Measurements from ENCODE around the gene PSMC3. TPM values are rescaled to one million over a fixed set of nuclear protein-coding genes. Genes with fewer than 3 reads are reported as not detected.

The PSMC3 gene
- total RNA-seq = 135 and 147 TPM in 2 replicates

GRCh38 chr11:47426062-47426956 is at the start of gene PSMC3:
Gene PSMC3, minus strand, starts transcription at chr11:47426439. Its CDS starts 160 bp downstream, at chr11:47426279.

DNA sequence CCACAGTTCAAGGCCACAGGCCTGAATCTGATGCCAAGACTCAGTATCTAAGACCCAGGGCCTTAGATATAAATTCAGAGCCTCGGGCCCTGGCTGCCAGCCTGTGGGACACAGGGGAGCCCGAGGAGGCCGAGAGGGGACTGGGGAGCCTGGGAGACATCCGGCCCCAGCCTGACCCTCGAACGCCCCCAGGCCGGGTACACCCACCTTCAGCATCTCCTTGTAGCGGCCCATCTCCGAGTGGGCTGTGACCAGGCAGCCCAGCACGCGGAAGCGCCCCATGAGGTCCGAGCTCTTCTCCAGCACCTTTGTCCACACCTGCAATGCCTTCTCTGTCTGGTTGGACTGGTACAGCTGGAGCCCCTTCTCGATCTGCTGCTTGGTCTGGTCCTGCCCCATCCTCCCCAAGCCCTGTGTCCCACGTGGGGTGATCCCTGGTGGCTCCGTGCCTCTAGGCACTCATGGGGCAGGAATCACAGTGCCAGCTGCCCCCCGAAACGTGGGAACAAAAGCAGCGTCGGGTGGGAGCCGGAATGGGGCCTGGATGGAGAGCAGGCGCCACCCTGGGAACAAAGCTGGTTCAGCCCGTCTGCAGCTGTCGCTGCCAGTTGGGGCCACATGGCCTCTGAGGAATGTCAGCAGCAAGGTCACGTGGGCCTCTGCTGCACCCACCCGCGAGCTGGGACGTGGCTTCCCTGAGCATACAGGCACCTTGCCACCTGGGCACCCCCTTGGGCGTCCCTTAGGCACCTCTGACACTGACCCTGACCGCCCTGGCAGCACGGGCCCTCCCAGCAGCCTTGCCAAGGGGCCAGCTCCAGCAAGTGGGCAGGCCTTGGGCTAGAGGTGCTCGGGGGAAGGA is 22.6 kb upstream of the PSMC3 start, which contains the start of gene RAPSN:
Gene RAPSN (minus strand): TSS at position 571 of the 862 bp plus-strand sequence. CDS start 172 bp downstream, at position 399.

GRCh38 chr11:47407746-47408590 is 18.3 kb downstream of the PSMC3 start, which contains the start of gene SLC39A13:
Gene SLC39A13, plus strand, starts transcription at chr11:47408590. Its CDS starts 1,505 bp downstream, at chr11:47410095.

DNA sequence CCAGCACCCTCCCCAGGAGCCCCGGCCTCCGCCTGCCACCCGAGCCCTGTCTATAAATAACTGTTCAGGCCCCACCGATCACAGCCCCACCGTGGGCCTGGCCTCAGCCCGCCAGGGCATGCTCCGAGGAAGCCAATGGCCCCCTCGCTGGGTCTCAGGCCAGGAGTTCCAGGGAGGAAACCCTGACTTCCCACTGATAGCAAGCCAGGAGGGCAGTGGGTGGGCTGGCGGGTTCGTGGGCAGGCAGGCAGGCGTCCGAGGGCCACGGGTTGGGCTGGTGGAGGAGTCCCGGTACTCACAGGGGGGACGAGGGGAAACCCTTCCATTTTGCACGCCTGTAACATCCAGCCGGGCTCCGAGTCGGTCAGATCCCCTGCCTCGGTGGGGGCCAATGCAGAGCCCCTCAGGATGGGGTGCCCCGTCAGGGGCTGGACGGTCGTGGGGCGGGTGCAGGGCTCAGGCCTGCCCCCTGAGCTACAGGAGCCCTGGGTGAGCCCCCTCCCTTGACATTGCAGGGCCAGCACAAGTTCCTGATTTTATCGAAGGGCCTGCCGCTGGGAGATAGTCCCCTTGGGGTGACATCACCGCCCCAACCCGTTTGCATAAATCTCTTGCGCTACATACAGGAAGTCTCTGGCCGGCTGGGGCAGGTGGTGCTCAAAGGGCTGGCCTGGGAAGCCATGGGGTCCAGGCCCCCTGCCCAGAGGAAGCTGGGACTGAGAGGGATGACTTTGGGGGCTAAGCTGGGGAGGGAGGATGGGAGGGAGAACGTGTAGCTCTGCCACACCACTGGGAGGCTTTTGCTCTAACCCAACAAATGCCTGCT is 48.0 kb downstream of the PSMC3 start, which contains the start of gene SPI1:
Gene SPI1 (minus strand): TSS at position 538 of the 826 bp plus-strand sequence. CDS start 194 bp downstream, at position 344.

Other genes starting within 250 kb of the PSMC3 start
- gene ARFGAP2, start 249.6 kb downstream of the PSMC3 start, total RNA-seq = 85.1 and 96.1 TPM in 2 replicates
- 71.7 and 86.5 TPM in 2 replicates for gene PACSIN3, start 240.0 kb downstream of the PSMC3 start, total RNA-seq
- 20.6 and 33.2 TPM in 2 replicates for gene DDB2, start 211.5 kb downstream of the PSMC3 start, total RNA-seq
- 13.0 and 25.1 TPM in 2 replicates for gene ACP2, start 177.6 kb downstream of the PSMC3 start, total RNA-seq
- 3.3 and 14.7 TPM in 2 replicates for gene NR1H3, start 168.4 kb downstream of the PSMC3 start, total RNA-seq
- 10.6 and 18.6 TPM in 2 replicates for gene MADD, start 156.3 kb downstream of the PSMC3 start, total RNA-seq
- gene MYBPC3, start 73.7 kb downstream of the PSMC3 start, total RNA-seq = not detected in 2 replicates
- gene SPI1, start 47.9 kb downstream of the PSMC3 start, total RNA-seq = not detected in 2 replicates
- 13.3 and 29.6 TPM in 2 replicates for gene SLC39A13, start 17.8 kb downstream of the PSMC3 start, total RNA-seq
- gene RAPSN, start 22.7 kb upstream of the PSMC3 start, total RNA-seq = 0.34 and 0.36 TPM in 2 replicates
- 100 and 142 TPM in 2 replicates for gene CELF1, start 126.7 kb upstream of the PSMC3 start, total RNA-seq
- 76.0 and 98.4 TPM in 2 replicates for gene PTPMT1, start 139.2 kb upstream of the PSMC3 start, total RNA-seq
- 9.0 and 11.3 TPM in 2 replicates for gene KBTBD4, start 152.5 kb upstream of the PSMC3 start, total RNA-seq
- 46.7 and 63.6 TPM in 2 replicates for gene NDUFS3, start 152.6 kb upstream of the PSMC3 start, total RNA-seq
- gene FAM180B, start 160.2 kb upstream of the PSMC3 start, total RNA-seq = not detected in 2 replicates
- gene C1QTNF4, start 168.0 kb upstream of the PSMC3 start, total RNA-seq = under 0.01 TPM in 1 of 2 replicates, not detected in the other
- 70.1 and 76.6 TPM in 2 replicates for gene MTCH2, start 216.1 kb upstream of the PSMC3 start, total RNA-seq